Suprapubic skin (tissue), 4 donors: ENCODE measurements around the gene P2RY2. TPM values are rescaled to one million over a fixed set of nuclear protein-coding genes. Genes with fewer than 3 reads are reported as not detected.

ENCODE experiments used
- DNase-seq, 2 donors: peaks; one replicate each; pipeline ENCODE4 v3.0.0-alpha.2; 2019; ENCODE audit warnings: low spot score in 2 of 2
- H3K27ac ChIP-seq: fragments of 200-600 bp; sonication (generic); one replicate; pipeline ENCODE4 v1.5.1; 2019
- H3K27me3 ChIP-seq: fragments of 200-600 bp; sonication (generic); one replicate; pipeline ENCODE4 v1.5.1; 2019
- H3K36me3 ChIP-seq: fragments of 200-600 bp; sonication (generic); one replicate; pipeline ENCODE4 v1.5.1; 2019
- H3K4me1 ChIP-seq: fragments of 200-600 bp; sonication (generic); one replicate; pipeline ENCODE4 v1.5.1; 2019
- H3K4me3 ChIP-seq: fragments of 200-600 bp; sonication (generic); one replicate; pipeline ENCODE4 v1.5.1; 2019; ENCODE audit warnings: mild to moderate bottlenecking
- H3K9me3 ChIP-seq: fragments of 200-600 bp; sonication (generic); one replicate; pipeline ENCODE4 v1.5.1; 2019
- CTCF ChIP-seq, 2 donors: fragments of 200-600 bp in 1 of 2; fragments of 450-650 bp in 1 of 2; sonication (generic) in 1 of 2; IDR thresholded peaks; one replicate each; pipeline ENCODE4 v1.5.1; 2016 to 2019; ENCODE audit warnings: antibody characterized with exemption in 2 of 2, mild to moderate bottlenecking in 1 of 2, moderate library complexity in 1 of 2
- EP300 ChIP-seq: sonication (generic); formaldehyde crosslinking; IDR thresholded peaks from one replicate; pipeline ENCODE4 v1.6.1; 2017; ENCODE audit warnings: antibody characterized with exemption
- POLR2A ChIP-seq, 2 donors: fragments of 450-650 bp; IDR thresholded peaks; one replicate each; pipeline ENCODE4 v1.6.1; 2017; ENCODE audit warnings: antibody characterized with exemption in 2 of 2, mild to moderate bottlenecking in 2 of 2, moderate library complexity in 2 of 2
- POLR2AphosphoS5 ChIP-seq, 3 donors: sonication (generic); formaldehyde crosslinking; IDR thresholded peaks; one replicate each; pipeline ENCODE4 v1.6.1; 2017; ENCODE audit warnings: antibody characterized with exemption in 3 of 3
- WGBS: methylation state at CpG from one replicate; pipeline ENCODE4 v1.1.5; 2018; 5-methylcytosine and 5-hydroxymethylcytosine counted together
- total RNA-seq, 4 donors: library from RNA; depleted of rRNA; stranded (reverse); fragments of >200 nt; gene quantifications; one replicate each; pipeline ENCODE4 v1.1.0, GENCODE V29; 2016

Gene P2RY2
- total RNA-seq, 4 donors from 2014 or later = 5.5 to 15.9 (median 12.8) TPM

GRCh38 chr11:73246303-73246702 lies 28.2 kb downstream of the P2RY2 start:
- Histone ChIP-seq H3K4me3 (no peak overlapping the region), H3K36me3 (no peaks in the 10 kb centered on the region), H3K4me1 (peaks cover 10% of the 10 kb centered on the region), H3K27ac (no peak overlapping the region), H3K9me3 (no peaks in the 10 kb centered on the region), H3K27me3 (no peaks in the 10 kb centered on the region)
- 84% methylated on average over 2 of the region's 2 CpGs for WGBS
- no peak for DNase-seq
- no peak for TF ChIP-seq CTCF (IDR thresholded peaks at IDR 0.05)
- no peak for TF ChIP-seq POLR2AphosphoS5 (IDR thresholded peaks at IDR 0.05)
- TF ChIP-seq POLR2A (IDR thresholded peaks at IDR 0.05) = no peak
- TF ChIP-seq EP300 = no peak

GRCh38 chr11:73248526-73249185 lies 30.6 kb downstream of the P2RY2 start:
- H3K27ac ChIP-seq = no peak overlapping the region
- no peaks in the 10 kb centered on the region for H3K36me3 ChIP-seq
- TF ChIP-seq EP300 (no peak), POLR2AphosphoS5 (IDR thresholded peaks at IDR 0.05) (no peak), POLR2A (IDR thresholded peaks at IDR 0.05) (no peak), CTCF (IDR thresholded peaks at IDR 0.05) (no peak)
- peak in 1 of 2 donors; percentile 6 for DNase-seq
- no peaks in the 10 kb centered on the region for H3K27me3 ChIP-seq
- no peaks in the 10 kb centered on the region for H3K9me3 ChIP-seq
- H3K4me1 ChIP-seq = no peaks in the 10 kb centered on the region
- no peak overlapping the region for H3K4me3 ChIP-seq
- WGBS = 97% methylated on average over 3 of the region's 3 CpGs

GRCh38 chr11:73249304-73249703 lies 31.2 kb downstream of the P2RY2 start:
- 82% methylated on average over 5 of the region's 5 CpGs for WGBS
- Histone ChIP-seq H3K36me3 (no peaks in the 10 kb centered on the region), H3K9me3 (no peaks in the 10 kb centered on the region), H3K4me3 (no peak overlapping the region), H3K27me3 (no peaks in the 10 kb centered on the region), H3K27ac (no peak overlapping the region), H3K4me1 (no peaks in the 10 kb centered on the region)
- DNase-seq = no peak
- TF ChIP-seq CTCF (IDR thresholded peaks at IDR 0.05) (no peak), EP300 (no peak), POLR2A (IDR thresholded peaks at IDR 0.05) (no peak), POLR2AphosphoS5 (IDR thresholded peaks at IDR 0.05) (no peak)

DNA sequence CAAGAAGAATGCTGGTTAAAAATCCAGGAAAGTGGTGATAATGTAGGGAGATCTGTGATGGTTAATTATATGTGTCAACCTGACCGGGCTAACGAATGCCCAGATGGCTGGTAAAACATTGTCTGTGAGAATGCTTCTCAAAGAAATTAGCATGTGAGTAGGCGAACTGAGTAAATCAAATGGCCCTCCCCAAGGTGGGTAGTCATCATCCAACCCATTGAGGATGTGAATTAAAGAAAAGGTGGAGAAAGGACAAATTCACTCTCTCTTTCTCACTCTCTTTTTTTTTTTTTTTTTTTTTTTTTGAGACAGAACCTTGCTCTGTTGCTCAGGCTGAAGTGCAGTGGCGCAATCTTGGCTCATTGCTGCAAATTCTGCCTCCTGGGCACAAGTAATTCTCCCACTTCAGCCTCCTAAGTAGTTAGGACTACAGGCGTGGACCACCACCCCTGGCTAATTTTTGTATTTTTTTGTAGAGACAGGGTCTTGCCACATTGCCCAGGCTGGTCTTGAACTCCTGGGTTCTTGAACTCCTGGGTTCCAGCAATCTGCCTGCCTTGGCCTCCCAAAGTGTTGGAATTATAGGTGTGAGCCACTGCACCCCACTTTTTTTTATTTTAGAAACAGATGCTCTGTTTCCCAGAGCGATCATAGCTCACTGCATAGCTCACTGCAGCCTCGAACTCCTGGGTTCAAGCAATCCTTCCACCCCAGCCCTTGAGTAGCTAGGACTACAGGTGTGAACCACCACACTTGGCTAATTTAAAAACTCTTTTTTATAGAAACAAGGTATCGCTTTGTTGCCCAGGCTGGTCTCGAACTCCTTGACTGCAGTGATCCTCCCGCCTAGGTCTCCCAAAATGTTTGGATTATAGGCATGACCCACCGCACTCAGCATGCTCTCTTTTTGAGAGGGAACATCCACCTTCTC lies 32.0 kb downstream of the P2RY2 start:
- Histone ChIP-seq H3K27me3 (no peaks in the 10 kb centered on the region), H3K36me3 (no peaks in the 10 kb centered on the region), H3K4me1 (no peaks in the 10 kb centered on the region), H3K27ac (no peak overlapping the region), H3K4me3 (no peak overlapping the region), H3K9me3 (no peaks in the 10 kb centered on the region)
- DNase-seq = peak in 1 of 2 donors; percentile 13
- TF ChIP-seq CTCF (IDR thresholded peaks at IDR 0.05) (no peak), EP300 (no peak), POLR2AphosphoS5 (IDR thresholded peaks at IDR 0.05) (no peak), POLR2A (IDR thresholded peaks at IDR 0.05) (no peak)
- 92% methylated on average over 11 of the region's 11 CpGs for WGBS

GRCh38 chr11:73252577-73253191 lies 34.6 kb downstream of the P2RY2 start:
- no peak overlapping the region for H3K27ac ChIP-seq
- no peaks in the 10 kb centered on the region for H3K36me3 ChIP-seq
- H3K9me3 ChIP-seq = no peaks in the 10 kb centered on the region
- WGBS = 86% methylated on average over 4 of the region's 4 CpGs
- TF ChIP-seq POLR2AphosphoS5 (IDR thresholded peaks at IDR 0.05) (no peak), EP300 (no peak), POLR2A (IDR thresholded peaks at IDR 0.05) (no peak), CTCF (IDR thresholded peaks at IDR 0.05) (no peak)
- H3K27me3 ChIP-seq = no peaks in the 10 kb centered on the region
- no peaks in the 10 kb centered on the region for H3K4me1 ChIP-seq
- H3K4me3 ChIP-seq = no peak overlapping the region
- peak in 1 of 2 donors; percentile 69 for DNase-seq
